CD4-positive, alpha-beta memory T cell (primary cell): ENCODE results near the gene SLC16A3. TPM values are rescaled to one million over a fixed set of nuclear protein-coding genes. Genes with fewer than 3 reads are reported as not detected.

Source experiments
- CTCF ChIA-PET: fragments of 350-600 bp; sonication (Branson Sonifier 250); formaldehyde crosslinking; loops from one replicate; lab custom pipeline; 2021; ENCODE audit warnings: inconsistent platforms; ENCODE audit not compliant: partially characterized antibody; lab: Charles Lee
- POLR2A ChIA-PET: fragments of 350-600 bp; sonication (Branson Sonifier 250); formaldehyde crosslinking; loops from one replicate; lab custom pipeline; 2021; ENCODE audit not compliant: partially characterized antibody; lab: Charles Lee
- DNase-seq, 5 donors: peaks; one replicate each; pipeline versions ENCODE4 v3.0.0 to v3.0.0-alpha.2; 2020 to 2022; ENCODE audit warnings: mixed read lengths in 1 of 5
- H3K27ac ChIP-seq: one replicate; pipeline ENCODE4 v1.7.0; 2013; ENCODE audit warnings: low read depth, low read length
- H3K27me3 ChIP-seq: 2 replicates; pipeline ENCODE4 v1.7.0; 2013; ENCODE audit warnings: mild to moderate bottlenecking, low read length, moderate library complexity; ENCODE audit not compliant: insufficient read depth
- H3K36me3 ChIP-seq: 2 replicates; pipeline ENCODE4 v1.7.0; 2013; ENCODE audit warnings: mild to moderate bottlenecking, low read length, moderate library complexity; ENCODE audit not compliant: insufficient read depth
- H3K4me1 ChIP-seq: 2 replicates; pipeline ENCODE4 v1.7.0; 2013; ENCODE audit warnings: mild to moderate bottlenecking, low read length, moderate library complexity; ENCODE audit not compliant: insufficient read depth
- H3K4me3 ChIP-seq, 2 donors: one replicate each; pipeline ENCODE4 v1.7.0; 2013; ENCODE audit warnings: low read length in 2 of 2, mild to moderate bottlenecking in 1 of 2
- H3K9me3 ChIP-seq, 2 donors: one replicate each; pipeline ENCODE4 v1.7.0; 2013; ENCODE audit warnings: low read length in 2 of 2, control low read depth in 1 of 2; ENCODE audit not compliant: control insufficient read depth in 1 of 2
- H3K27ac Mint-ChIP-seq, 7 donors: one replicate each; pipeline ENCODE4 v1.8.0; 2020 to 2021; ENCODE audit warnings: mixed read lengths in 7 of 7, mild to moderate bottlenecking in 6 of 7, inconsistent platforms in 3 of 7, moderate library complexity in 3 of 7
- H3K27me3 Mint-ChIP-seq, 2 donors: one replicate each; pipeline ENCODE4 v1.8.0; 2020 to 2021; ENCODE audit warnings: mixed read lengths in 2 of 2
- H3K36me3 Mint-ChIP-seq, 2 donors: one replicate each; pipeline ENCODE4 v1.8.0; 2020 to 2021; ENCODE audit warnings: mixed read lengths in 2 of 2, inconsistent platforms in 1 of 2, mild to moderate bottlenecking in 1 of 2
- H3K4me1 Mint-ChIP-seq, 4 donors: one replicate each; pipeline ENCODE4 v1.8.0; 2020 to 2021; ENCODE audit warnings: mixed read lengths in 4 of 4, mild to moderate bottlenecking in 1 of 4
- H3K4me3 Mint-ChIP-seq, 8 donors: one replicate each; pipeline ENCODE4 v1.8.0; 2020 to 2021; ENCODE audit warnings: mixed read lengths in 8 of 8, mild to moderate bottlenecking in 7 of 8, moderate library complexity in 6 of 8, inconsistent platforms in 3 of 8
- H3K9me3 Mint-ChIP-seq, 8 donors: one replicate each; pipeline ENCODE4 v1.8.0; 2020 to 2021; ENCODE audit warnings: mixed read lengths in 8 of 8, mild to moderate bottlenecking in 5 of 8, inconsistent platforms in 3 of 8, moderate library complexity in 1 of 8
- intact Hi-C: fragments of 100-400 bp; cut with micrococcal nuclease; formaldehyde crosslinking; loops from one replicate; pipeline ENCODE4 v1.15.1; 2023
- polyA plus RNA-seq, 2 donors: library from polyadenylated mRNA; unstranded; fragments of 300-500 nt; fragmentation: Illumina TruSeq; gene quantifications; one replicate each; pipeline ENCODE4 v1.2.3, GENCODE V29; 2021
- total RNA-seq, 2 experiments: library from RNA; stranded (reverse); gene quantifications; one replicate each; pipeline ENCODE4 v1.2.3, GENCODE V29; 2021

The SLC16A3 gene
- total and polyA plus RNA-seq, 4 experiments from 2014 or later: 1.4 to 31.4 (median 17.9) TPM

DNA sequence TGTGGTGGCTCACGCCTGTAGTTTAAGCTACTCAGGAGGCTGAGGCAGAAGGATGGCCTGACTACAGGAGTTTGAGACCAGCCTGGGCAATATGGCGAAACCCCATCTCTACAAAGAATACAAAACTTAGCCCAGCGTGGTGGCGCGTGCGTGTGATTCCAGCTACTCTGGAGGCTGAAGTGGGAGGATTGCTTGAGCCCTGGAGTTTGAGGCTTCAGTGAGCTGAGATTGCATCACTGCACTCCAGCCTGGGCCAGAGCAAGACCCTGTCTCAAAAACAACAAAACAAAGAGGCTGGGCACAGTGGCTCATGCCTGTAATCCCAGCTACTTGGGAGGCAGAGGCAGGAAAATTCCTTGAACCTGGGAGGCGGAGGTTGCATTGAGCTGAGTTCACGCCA lies 51.7 kb downstream of the SLC16A3 start:
- H3K4me1 ChIP-seq: peaks cover 23% of the 10 kb centered on the region
- DNase-seq: no peak
- POLR2A ChIA-PET: interaction anchor here (0.7 to 3.6 kb wide), 2 partner anchors 18 to 95 kb away, joined by 3 to 13 read pairs; no protein-coding TSS in a partner anchor

GRCh38 chr17:82281076-82281475 lies 52.2 kb downstream of the SLC16A3 start:
- peak overlapping the region in 2 of 8 donors; percentile 17 to 23 for H3K4me3 Mint-ChIP-seq
- peaks cover 8 to 11% (median 10%) of the 10 kb centered on the region in 4 donors for H3K4me1 Mint-ChIP-seq
- Histone ChIP-seq H3K27ac (no peak overlapping the region), H3K36me3 (no peaks in the 10 kb centered on the region), H3K27me3 (no peaks in the 10 kb centered on the region), H3K4me3 (no peak overlapping the region), H3K4me1 (peaks cover 23% of the 10 kb centered on the region), H3K9me3 (no peaks in the 10 kb centered on the region)
- POLR2A ChIA-PET: interaction anchor here (0.7 to 3.6 kb wide), 2 partner anchors 17 to 96 kb away, joined by 3 to 13 read pairs; no protein-coding TSS in a partner anchor
- intact Hi-C loops: no loop called here
- peak overlapping the region in 1 of 7 donors; percentile 36 for H3K27ac Mint-ChIP-seq
- no peaks in the 10 kb centered on the region for H3K36me3 Mint-ChIP-seq
- no peaks in the 10 kb centered on the region for H3K9me3 Mint-ChIP-seq
- CTCF ChIA-PET: interaction anchor here (0.9 to 1.0 kb wide), 2 partner anchors 19 to 45 kb away, joined by 3 read pairs; no protein-coding TSS in a partner anchor
- no peak for DNase-seq
- H3K27me3 Mint-ChIP-seq: no peaks in the 10 kb centered on the region

More for the DNA sequence above, 51.7 kb downstream of the SLC16A3 start:
- Histone ChIP-seq H3K27ac (no peak overlapping the region), H3K36me3 (no peaks in the 10 kb centered on the region), H3K27me3 (no peaks in the 10 kb centered on the region), H3K9me3 (no peaks in the 10 kb centered on the region), H3K4me3 (no peak overlapping the region)
- Mint-ChIP-seq H3K9me3 (no peaks in the 10 kb centered on the region), H3K36me3 (no peaks in the 10 kb centered on the region), H3K27ac (no peak overlapping the region), H3K27me3 (no peaks in the 10 kb centered on the region), H3K4me3 (peak overlapping the region in 1 of 8 donors; percentile 17), H3K4me1 (peaks cover 8 to 11% (median 10%) of the 10 kb centered on the region in 4 donors)
- CTCF ChIA-PET: interaction anchor here (0.9 to 1.0 kb wide), 2 partner anchors 19 to 44 kb away, joined by 3 read pairs; no protein-coding TSS in a partner anchor
- intact Hi-C loops: no loop called here

DNA sequence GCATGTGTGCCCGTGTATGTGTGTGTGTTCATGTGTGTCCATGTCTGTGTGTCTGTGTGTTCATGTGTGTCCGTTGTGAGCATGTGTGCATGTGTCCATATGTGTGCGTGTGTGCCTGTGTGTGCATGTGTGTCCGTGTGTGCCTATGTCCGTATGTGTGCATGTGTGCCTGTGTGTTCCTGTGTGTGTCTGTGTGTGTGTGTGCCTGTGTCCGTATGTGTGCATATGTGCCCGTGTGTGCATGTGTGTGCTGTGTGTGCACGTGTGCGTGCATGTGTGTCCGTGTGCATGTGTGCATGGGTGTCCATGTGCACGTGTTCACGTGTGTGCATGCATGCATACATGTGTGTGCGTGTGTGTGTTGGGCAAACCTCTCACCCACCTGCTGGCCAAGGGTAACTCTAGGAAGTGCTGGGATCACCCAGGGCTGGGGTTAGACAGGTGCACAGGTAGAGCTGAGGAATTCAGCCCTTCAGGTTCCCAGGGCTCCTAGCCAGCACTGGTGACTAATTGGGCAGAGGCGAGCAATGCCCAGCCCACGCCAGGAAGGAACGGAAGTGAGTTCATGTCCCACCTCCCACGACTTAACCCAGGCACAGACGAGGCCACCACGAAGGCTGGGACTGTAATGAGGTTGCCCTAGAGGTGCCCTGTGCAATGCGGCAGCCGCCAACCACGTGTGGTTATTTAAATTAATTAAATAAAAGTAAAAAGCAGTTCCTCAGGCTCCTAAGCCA lies 52.8 kb downstream of the SLC16A3 start:
- H3K4me3 Mint-ChIP-seq: peak overlapping the region in 3 of 8 donors; percentile 8 to 23 (median 20)
- no peak for DNase-seq
- H3K4me3 ChIP-seq: no peak overlapping the region
- H3K9me3 ChIP-seq: no peaks in the 10 kb centered on the region
- peaks cover 23% of the 10 kb centered on the region for H3K4me1 ChIP-seq
- H3K27me3 Mint-ChIP-seq: no peaks in the 10 kb centered on the region
- H3K9me3 Mint-ChIP-seq: no peaks in the 10 kb centered on the region
- POLR2A ChIA-PET: interaction anchor here (3.6 kb wide), 1 partner anchor 17 kb away, joined by 13 read pairs; no protein-coding TSS in a partner anchor
- H3K4me1 Mint-ChIP-seq: peaks cover 8 to 11% (median 10%) of the 10 kb centered on the region in 4 donors
- H3K36me3 Mint-ChIP-seq: no peaks in the 10 kb centered on the region
- intact Hi-C loops: no loop called here
- peak overlapping the region in 2 of 7 donors; percentile 15 to 35 for H3K27ac Mint-ChIP-seq
- H3K27me3 ChIP-seq: no peaks in the 10 kb centered on the region
- CTCF ChIA-PET: interaction anchor here (0.9 to 1.0 kb wide), 2 partner anchors 18 to 45 kb away, joined by 3 read pairs; no protein-coding TSS in a partner anchor
- H3K27ac ChIP-seq: no peak overlapping the region
- no peaks in the 10 kb centered on the region for H3K36me3 ChIP-seq

DNA sequence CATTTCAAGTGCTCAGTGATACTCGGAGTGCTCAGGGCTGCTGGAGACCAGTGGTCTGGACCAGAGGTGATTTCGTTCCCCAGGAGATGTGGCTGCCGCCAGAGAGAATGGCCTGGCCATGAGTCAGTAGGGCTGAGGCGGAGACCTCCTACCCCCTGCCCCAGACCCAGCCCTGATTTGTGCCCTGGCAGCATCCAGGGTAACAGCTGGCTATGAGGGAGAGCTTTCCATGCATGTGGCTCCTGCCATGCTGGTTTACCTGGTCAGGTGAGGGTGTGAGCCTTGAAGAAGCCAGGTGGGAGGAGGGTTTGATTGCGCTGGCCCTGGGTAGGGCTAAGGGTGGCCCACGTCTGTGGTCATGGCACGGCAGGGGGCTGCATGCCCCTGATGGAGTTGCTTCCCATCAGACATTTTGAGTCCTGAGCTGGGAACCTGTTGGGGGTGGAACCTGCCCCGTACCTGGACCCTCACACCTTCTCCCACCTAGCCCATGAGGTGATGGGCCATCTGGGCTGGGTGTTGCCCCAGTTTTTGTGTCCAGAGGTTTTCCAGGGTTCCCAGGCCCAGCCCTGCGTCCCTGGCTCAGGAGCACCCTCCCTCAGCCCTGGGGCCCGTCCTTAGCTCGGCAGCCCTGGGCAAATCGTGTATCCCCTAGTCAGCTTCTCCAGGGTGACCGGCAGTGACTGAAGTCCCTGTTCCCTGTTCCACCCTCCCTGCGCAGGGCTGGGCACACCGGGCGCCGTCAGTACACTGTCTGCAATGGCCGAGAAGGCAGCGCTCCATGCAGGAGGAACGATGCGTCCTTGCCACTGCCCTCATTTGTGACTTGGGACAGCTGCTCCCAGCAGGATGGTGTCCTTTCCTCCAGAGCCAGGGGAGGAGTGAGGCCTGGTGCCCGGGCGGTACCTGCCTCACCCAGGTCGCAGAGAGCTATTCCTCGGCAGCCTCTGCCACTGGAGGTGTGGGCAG lies 53.7 kb downstream of the SLC16A3 start:
- Histone ChIP-seq H3K36me3 (no peaks in the 10 kb centered on the region), H3K4me1 (peaks cover 23% of the 10 kb centered on the region), H3K9me3 (no peaks in the 10 kb centered on the region), H3K4me3 (no peak overlapping the region), H3K27me3 (no peaks in the 10 kb centered on the region), H3K27ac (no peak overlapping the region)
- intact Hi-C loops: no loop called here
- no peaks in the 10 kb centered on the region for H3K27me3 Mint-ChIP-seq
- H3K36me3 Mint-ChIP-seq: no peaks in the 10 kb centered on the region
- H3K9me3 Mint-ChIP-seq: no peaks in the 10 kb centered on the region
- peaks cover 8 to 11% (median 10%) of the 10 kb centered on the region in 4 donors for H3K4me1 Mint-ChIP-seq
- H3K4me3 Mint-ChIP-seq: no peak overlapping the region
- ChIA-PET POLR2A (interaction anchor here (0.7 to 3.6 kb wide), 4 partner anchors 9 to 26 kb away, joined by 3 to 13 read pairs (median 7); partner anchors contain the start of gene CSNK1D), CTCF (no interaction called here)
- peak overlapping the region in 1 of 7 donors; percentile 15 for H3K27ac Mint-ChIP-seq
- no peak for DNase-seq

DNA sequence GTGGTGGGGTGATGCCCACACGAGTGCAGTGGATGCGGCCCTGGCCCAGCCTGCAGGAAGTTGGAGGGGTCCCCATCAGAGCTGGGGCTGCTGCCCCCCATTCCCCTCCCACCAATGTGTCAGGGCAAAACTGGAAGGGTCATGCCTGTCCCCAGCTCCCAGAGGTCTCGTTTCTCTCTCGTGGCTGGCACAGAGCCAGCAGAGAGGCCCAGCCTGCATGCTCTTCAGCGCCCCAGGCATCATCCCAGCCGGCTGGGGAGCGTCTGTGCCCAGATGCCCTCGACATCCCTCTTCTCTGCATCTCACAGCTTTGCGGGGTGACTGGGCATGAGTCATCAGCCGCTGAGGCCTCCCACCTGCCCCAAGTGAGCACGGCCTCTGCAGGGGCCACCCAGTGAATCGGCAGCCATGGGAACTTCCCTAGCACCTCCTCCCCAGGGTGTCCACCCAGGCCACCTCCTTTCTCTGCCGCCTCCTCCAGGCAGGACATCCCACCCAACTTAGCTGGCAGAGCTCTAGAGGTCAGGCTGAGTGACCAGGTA lies 54.4 kb downstream of the SLC16A3 start:
- H3K4me1 Mint-ChIP-seq: peaks cover 8 to 13% (median 11%) of the 10 kb centered on the region in 4 donors
- H3K27ac Mint-ChIP-seq: no peak overlapping the region
- no peaks in the 10 kb centered on the region for H3K9me3 Mint-ChIP-seq
- H3K36me3 Mint-ChIP-seq: no peaks in the 10 kb centered on the region
- intact Hi-C loops: no loop called here
- no peaks in the 10 kb centered on the region for H3K27me3 Mint-ChIP-seq
- POLR2A ChIA-PET: interaction anchor here (0.7 to 3.6 kb wide), 5 partner anchors 9 to 27 kb away, joined by 3 to 13 read pairs (median 3); partner anchors contain the start of gene CSNK1D
- H3K4me1 ChIP-seq: peaks cover 23% of the 10 kb centered on the region
- no peak overlapping the region for H3K27ac ChIP-seq
- no peak for DNase-seq
- H3K36me3 ChIP-seq: no peaks in the 10 kb centered on the region
- no peaks in the 10 kb centered on the region for H3K9me3 ChIP-seq
- H3K4me3 ChIP-seq: no peak overlapping the region
- no peak overlapping the region for H3K4me3 Mint-ChIP-seq
- H3K27me3 ChIP-seq: no peaks in the 10 kb centered on the region
- CTCF ChIA-PET: interaction anchor here (1.4 to 1.5 kb wide), 2 partner anchors 15 to 38 kb away, joined by 5 to 6 read pairs; no protein-coding TSS in a partner anchor

GRCh38 chr17:82285141-82285540 lies 56.3 kb downstream of the SLC16A3 start:
- intact Hi-C loops: no loop called here
- no peak overlapping the region for H3K4me3 ChIP-seq
- peak overlapping the region in 1 of 7 donors; percentile 4 for H3K27ac Mint-ChIP-seq
- H3K27me3 ChIP-seq: no peaks in the 10 kb centered on the region
- H3K27ac ChIP-seq: no peak overlapping the region
- no peaks in the 10 kb centered on the region for H3K36me3 Mint-ChIP-seq
- H3K9me3 ChIP-seq: no peaks in the 10 kb centered on the region
- ChIA-PET CTCF (interaction anchor here (1.5 kb wide), 1 partner anchor 13 kb away, joined by 6 read pairs; no protein-coding TSS in a partner anchor), POLR2A (interaction anchor here (1.6 to 2.0 kb wide), 2 partner anchors 7 to 13 kb away, joined by 6 to 7 read pairs; no protein-coding TSS in a partner anchor)
- H3K36me3 ChIP-seq: no peaks in the 10 kb centered on the region
- H3K4me3 Mint-ChIP-seq: no peak overlapping the region
- H3K4me1 Mint-ChIP-seq: peaks cover 8 to 13% (median 11%) of the 10 kb centered on the region in 4 donors
- no peaks in the 10 kb centered on the region for H3K9me3 Mint-ChIP-seq
- DNase-seq: no peak
- no peaks in the 10 kb centered on the region for H3K27me3 Mint-ChIP-seq
- peaks cover 23% of the 10 kb centered on the region for H3K4me1 ChIP-seq
